ENCODE measurements around the gene C1orf21.

Gene C1orf21

DNA sequence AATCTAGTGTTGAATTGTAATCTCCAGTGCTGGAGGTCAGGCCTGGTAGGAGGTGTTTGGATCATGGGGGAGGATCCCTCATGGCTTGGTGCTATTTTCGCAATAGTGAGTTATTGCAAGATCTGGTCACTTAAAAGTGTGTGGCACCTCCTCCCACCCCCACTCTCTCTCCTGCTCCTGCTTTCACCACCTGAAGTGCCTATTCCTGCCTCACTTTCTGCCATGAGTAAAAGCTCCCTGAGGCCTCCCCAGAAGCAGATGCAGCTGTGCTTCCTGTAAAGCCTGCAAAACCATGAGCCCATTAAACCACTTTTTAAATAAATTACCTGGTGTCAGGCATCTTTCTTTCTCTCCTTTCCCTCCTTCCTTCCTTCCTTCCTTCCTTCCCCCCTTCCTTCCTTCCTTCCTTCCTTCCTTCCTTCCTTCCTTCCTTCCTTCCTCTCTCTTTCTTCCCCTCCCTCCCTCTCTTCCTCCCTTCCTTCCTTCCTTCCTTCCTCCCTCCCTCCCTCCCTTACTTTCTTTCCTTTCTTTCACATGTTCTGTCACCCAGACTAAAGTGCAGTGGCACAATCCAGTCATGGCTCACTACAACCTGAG, 172.4 kb downstream of the C1orf21 start:
- DNase-seq: no peak

- no peak for DNase-seq
Observed at GRCh38 chr1:184562806-184563205, 176.0 kb downstream of the C1orf21 start.

DNA sequence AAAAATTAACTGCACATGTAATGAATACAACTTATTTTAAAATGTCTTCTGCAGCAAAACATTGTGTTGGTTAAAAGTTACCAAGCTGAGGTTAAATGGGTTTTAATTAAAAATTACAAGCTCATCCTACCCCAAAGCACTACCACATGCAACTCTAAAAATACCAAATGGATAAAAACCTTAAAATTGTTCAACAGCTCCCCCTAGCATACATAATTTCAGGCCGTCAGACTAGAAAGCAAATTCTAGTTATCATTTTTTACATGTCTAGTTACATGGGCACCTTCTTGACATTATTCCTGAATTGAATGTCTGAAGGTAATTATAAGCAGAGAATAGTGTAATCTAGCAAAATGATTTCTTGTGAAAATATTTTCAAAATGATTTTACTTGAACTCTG, 176.5 kb downstream of the C1orf21 start:
- DNase-seq: peak; percentile 27

DNA sequence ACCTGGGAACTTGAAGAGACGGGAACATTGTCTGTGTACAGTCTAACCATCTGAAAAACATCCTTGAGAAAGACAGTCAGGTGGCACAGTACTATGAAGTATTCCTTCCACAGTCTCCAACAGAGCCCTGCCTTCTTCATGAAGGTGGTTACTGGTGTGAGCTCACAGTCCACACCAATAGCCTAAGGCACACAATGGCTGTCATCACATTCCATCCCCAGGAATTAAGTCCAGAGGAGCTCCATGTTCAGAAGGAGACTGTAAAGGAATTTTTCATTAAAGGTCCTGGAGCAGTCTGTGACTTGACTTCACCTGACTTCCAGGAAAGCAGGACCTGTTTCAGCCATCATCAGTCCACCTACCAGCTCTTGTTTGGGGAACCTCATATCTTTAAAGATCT, 180.2 kb downstream of the C1orf21 start:
- no peak for DNase-seq

GRCh38 chr1:184567637-184568036, 180.8 kb downstream of the C1orf21 start:
- DNase-seq: peak; percentile 61

DNA sequence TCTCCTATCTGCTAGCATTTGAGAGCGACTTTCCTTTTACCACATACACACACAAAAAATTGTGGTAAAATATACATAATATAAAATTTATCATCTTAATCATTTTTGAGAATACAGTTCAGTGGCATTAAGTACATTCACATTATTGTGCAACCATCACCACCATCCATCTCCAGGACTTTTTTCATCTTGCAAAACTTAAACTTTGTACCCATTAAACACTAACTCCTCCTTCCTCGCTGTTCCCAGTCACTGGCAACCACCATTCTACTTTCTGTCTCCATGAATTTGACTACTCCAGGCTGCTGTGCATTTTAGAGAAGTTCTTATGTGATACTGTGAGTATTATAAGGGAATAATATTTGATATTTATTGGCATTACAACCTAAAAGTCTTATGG, 181.3 kb downstream of the C1orf21 start:
- DNase-seq: no peak

- no peak for DNase-seq
Observed at GRCh38 chr1:184569106-184569505, 182.3 kb downstream of the C1orf21 start.

DNA sequence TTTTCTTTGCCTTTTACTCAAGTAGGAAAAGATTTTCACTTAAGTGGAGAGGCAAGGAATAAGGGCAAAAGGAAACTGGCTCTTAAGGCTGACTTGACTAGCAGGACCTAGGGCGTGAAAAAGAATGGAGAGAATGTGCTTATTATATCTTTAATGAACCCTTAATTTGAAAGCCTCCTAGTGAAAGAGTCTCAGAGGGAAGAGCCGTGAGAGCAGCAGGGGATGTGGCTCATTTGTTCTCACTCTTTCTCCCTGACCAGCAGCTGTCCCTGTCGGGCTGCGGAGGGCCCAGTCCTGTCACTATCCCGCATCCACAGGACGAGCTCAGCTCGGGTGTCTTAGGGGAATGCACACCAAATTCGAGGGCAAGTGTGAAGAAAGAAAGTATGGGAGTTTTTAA, 187.8 kb downstream of the C1orf21 start:
- no peak for DNase-seq

DNA sequence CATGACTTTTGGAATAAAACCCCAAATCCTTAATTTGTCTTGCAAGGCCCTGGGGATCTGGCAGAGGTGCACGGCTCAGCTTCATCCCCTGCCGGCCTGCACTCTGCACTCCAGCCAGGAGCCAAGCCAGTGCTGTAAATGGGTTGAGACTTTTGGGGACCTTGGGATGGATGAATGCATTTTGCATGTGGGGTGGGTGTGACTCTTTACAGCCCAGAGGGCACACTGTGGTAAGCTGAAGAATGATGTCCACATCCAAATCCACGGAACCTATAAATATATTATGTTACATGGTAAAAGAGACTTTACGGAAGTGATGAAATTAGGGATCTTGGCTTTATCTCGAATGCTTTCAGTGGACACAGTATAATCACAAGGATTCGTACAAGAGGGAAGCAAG, 190.0 kb downstream of the C1orf21 start:
- no peak for DNase-seq

GRCh38 chr1:184577319-184577718, 190.5 kb downstream of the C1orf21 start:
- DNase-seq: no peak

DNA sequence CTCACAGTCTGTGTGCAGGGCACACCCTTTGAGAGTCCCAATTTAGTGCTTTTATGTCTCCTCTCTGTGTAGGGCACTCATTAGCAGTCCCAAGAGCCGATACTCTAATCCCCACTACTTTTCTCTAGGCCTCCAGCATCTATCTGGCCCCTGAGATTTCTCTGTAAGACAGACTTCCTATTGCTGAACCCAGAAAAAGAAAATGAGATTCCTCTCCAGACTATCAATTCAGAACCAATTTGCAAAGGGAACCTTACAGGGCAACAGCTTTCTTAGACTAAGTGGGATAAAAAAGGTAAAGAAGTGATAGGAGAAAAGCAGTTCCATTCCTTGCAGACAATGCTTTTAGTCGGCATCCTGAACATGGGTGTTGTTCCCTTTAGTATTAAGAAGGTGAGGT, 195.6 kb downstream of the C1orf21 start:
- DNase-seq: no peak

GRCh38 chr1:184583849-184584248, 197.0 kb downstream of the C1orf21 start:
- DNase-seq: no peak

GRCh38 chr1:184588701-184589100, 201.9 kb downstream of the C1orf21 start:
- no peak for DNase-seq

GRCh38 chr1:184590163-184590750, 203.4 kb downstream of the C1orf21 start:
- DNase-seq: no peak

DNA sequence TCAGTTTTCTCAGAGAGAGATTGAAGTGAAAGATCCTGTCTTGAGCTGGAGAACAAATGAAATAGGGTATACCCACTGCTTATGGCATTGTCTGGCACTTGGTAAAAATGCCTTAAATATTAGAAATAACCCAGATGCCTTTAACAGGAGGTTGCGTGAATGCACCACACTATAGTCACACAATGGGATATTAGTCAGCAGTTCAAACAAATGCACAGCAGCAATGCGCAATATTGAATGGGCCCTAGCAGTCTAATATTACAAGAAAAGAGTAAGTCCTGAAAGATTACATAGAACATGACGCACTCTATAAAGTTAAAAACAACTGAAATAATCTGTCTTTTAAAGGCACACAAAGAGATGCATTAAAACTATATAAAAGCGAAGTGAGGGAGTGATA, 206.8 kb downstream of the C1orf21 start:
- DNase-seq: no peak

DNA sequence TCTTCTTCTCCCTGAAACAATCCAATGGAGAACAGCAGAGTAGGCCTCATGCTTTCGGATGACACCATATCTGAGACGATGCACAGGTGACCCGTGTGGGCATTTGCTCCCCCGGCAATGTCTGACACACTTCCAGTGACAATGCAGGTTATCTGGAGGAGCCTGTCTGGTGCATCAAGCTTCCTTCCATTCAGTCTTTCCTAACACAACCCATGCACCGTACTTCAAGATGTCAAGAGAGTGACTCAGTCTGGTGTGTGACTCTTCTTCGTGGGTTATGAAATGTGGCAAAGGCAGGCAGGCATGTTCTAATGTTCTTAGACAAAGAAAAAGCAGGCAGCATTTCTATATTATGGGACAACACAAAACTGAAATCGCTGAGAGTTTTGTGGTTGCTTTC, 208.8 kb downstream of the C1orf21 start:
- peak; percentile 74 for DNase-seq

- no peak for DNase-seq
Observed at GRCh38 chr1:184596950-184597645, 210.3 kb downstream of the C1orf21 start.

DNA sequence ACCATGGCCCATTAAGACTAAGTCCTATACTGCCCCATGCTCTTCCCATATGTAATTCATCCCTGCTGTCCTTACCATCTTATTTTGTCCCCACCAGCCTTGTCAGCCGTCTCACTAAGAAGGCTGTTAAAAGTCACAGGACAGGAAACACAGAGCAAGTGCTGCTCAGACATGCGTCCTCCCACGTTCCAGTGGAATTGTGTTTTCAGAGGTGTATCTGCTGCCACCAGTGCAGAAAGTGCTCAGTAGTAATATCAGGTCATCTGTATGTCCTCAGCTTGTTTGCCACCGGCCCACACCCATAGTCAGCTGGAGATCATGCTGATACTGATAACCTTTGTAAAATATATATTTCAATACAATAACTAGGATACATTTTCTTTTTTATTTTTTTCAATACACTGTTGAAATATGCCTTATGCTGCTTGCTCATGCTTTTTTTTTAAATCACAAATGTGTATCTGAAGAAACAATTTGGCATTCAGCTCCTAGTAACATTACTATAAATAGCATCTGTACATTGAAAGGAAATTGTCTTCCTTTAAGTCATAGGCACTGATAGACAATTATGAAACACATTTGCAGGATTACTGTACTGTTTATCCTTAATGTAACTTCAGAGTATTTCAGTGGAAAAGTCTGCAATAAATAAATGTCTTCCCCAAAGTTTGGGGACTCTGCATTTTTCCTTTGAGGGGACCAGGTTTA, 211.0 kb downstream of the C1orf21 start:
- DNase-seq: peak; percentile 68

DNA sequence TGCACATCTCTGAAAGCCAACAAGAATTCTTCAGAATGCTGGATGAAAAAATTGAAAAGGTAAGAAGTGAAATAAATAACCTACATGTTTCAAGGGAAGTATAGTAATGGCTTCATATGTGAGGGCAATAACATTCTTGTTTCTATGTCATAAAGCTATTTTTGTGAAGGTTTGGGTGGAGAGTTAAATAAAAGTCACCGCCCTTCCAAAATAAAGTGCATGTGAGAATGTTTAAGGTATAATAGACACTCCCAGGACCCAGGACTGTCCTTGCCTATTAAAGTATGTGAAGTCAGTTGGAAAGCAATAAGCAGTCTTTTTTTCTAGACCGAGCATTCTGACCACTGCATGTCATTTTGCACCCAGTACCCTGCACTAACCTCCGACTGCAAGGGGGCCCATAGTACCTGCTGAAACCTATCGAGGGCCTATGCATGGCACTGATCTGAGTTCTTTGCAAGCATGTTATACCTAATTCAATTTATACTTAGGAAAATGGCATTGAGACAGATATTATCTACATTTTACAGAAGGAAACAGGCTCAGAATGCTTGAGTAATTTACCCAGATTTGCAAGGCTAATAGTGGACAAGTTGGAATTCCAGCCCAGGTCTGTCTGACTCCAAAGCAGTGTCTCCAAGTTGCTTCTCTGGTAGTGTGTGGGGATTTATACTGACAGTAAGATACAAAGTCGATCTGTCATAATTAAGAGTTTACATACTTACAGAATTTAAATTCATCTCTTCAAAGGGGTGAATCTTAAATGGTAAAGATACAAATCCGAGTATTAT, 211.8 kb downstream of the C1orf21 start:
- DNase-seq: no peak

GRCh38 chr1:184604152-184604900, 217.5 kb downstream of the C1orf21 start:
- peak; percentile 19 for DNase-seq

DNA sequence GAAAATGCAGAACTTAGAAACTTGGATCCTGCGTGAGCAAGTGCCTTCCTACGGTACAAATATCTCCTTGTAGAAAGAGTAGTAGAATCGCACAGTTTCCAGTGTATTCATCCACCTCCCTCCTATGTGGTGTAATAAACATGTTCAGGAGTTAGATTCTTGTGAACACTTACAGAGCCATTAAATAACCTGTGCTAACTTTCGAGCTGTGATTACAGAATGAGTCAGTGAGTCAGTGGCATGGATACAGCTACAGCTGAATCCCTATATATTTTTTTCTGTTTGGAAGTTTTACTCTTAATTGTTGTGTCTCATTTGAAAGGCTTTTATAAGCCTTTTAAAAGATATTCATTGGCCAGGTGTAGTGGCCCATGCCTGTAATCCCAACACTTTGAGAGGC, 219.1 kb downstream of the C1orf21 start:
- no peak for DNase-seq

DNA sequence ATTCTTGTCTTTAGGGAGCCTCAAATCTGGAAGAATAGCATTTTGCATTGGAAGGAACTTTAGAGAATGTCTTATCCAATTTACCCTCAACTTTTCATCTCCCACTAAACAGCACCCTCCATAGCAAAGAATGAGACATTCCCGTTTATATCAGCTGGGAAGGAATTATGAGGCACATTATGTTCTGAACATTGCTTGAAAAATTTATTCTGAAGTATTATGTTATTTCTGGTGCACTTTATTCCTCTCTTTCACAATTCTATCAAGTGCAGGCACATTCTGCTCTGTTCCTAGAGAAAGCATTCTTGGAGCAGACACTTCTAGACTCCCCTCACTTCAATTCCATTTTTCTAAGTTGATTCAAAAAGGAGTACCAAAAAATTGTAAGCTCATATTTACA, 220.0 kb downstream of the C1orf21 start:
- no peak for DNase-seq

Measured in fibroblast of skin of right quadriceps (primary cell).